NCI-H2029 treated with DMSO at 0.1 percent for 48 hours (cell line): ENCODE measurements around the gene STT3B.

Experiments used
- DNase-seq: peaks from one replicate; lab custom pipeline; 2025; lab: John Stamatoyannopoulos, UW

Gene STT3B

GRCh38 chr3:31521468-31521867 is 11.3 kb upstream of the STT3B start:
- no peak for DNase-seq

DNA sequence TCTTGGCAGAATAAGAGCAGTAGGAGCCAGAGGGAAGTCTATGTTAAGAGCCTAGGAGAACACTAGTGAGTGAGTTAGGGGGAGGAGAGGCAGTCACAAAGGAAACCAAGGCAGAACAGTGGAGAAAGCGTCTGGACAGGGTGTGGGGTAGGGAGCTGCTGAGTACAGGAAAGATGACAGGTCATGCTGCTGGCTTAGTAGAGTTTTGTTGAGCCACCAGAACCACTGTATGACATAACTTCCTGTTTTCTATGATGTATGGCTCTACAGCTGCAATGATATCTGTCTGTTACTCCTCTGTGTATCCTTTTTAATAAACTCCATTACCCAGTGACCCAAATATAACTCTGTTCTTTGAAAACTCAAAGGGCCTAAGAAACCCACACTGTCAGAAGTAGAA is 10.6 kb upstream of the STT3B start:
- DNase-seq, result no peak

DNA sequence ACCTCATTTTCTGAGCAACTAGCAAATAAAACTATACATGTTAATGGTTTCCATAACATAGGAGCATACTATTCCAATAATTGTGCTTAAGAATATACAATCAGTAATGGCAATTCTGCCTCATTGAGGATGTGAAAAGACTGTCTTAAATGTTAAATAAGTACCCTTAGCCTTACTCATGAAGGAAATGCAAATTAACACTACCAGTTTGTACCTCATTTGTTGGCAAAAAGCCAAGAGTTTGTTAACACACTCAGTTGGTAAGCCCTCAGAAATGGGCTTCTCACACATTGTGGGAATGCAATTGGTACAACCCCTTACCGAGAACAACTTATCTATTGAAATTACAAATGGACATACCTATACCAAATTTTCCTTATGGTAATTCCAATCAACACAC is 9.2 kb upstream of the STT3B start:
- no peak for DNase-seq

GRCh38 chr3:31525532-31525931 is 7.2 kb upstream of the STT3B start:
- DNase-seq, result no peak

DNA sequence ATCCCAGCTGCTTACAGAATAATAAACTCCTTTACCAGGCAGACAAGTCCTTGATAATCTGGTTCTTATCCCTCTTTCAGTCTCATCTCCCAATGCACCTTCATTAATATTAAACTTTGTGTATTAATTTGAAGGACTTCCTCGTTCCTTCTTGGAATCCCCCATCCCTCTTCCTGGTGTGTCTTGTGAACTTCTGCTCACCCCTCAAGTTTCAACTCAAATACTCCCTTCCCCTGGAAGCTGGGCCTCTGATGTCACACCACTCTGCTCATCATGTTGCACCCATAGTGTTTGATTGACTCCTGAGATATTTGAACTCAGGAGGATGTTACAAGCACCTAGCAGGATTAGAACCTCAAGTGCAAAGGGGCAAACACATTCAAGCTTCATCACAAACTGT is 3.3 kb upstream of the STT3B start:
- DNase-seq, result no peak

GRCh38 chr3:31530039-31530959 is 2.4 kb upstream of the STT3B start:
- no peak for DNase-seq

- no peak for DNase-seq
Measured at GRCh38 chr3:31530960-31531335, 1.8 kb upstream of the STT3B start.

DNA sequence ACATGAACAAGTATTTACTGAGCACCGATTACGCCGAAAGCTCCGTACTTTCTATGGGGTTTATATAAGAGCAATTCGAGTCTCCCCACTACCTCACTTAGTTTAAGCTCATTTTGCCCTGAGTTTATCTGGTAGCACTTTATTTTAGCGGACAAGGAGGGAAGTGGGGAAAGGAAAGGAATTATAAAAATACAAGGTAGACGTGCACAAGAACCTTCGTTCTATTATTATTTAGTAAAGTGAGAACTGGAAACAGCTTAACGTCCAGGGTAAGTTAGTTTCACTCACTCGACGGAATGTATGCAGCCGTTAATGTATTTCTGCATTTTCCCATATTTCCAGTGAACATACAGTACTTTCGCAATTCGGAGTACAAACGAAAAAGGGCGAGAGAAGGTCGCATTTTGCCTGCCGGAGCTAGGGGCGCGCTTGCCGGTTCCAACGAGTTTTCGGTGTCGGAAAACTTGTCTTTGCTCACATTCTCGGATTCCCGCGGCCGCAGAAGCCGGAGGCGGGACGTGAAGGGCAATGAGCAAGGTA is 1.2 kb upstream of the STT3B start:
- DNase-seq, result peak; percentile 53

- DNase-seq, result peak; percentile 95
Measured at GRCh38 chr3:31531992-31532586, 636 bp upstream of the STT3B start.

DNA sequence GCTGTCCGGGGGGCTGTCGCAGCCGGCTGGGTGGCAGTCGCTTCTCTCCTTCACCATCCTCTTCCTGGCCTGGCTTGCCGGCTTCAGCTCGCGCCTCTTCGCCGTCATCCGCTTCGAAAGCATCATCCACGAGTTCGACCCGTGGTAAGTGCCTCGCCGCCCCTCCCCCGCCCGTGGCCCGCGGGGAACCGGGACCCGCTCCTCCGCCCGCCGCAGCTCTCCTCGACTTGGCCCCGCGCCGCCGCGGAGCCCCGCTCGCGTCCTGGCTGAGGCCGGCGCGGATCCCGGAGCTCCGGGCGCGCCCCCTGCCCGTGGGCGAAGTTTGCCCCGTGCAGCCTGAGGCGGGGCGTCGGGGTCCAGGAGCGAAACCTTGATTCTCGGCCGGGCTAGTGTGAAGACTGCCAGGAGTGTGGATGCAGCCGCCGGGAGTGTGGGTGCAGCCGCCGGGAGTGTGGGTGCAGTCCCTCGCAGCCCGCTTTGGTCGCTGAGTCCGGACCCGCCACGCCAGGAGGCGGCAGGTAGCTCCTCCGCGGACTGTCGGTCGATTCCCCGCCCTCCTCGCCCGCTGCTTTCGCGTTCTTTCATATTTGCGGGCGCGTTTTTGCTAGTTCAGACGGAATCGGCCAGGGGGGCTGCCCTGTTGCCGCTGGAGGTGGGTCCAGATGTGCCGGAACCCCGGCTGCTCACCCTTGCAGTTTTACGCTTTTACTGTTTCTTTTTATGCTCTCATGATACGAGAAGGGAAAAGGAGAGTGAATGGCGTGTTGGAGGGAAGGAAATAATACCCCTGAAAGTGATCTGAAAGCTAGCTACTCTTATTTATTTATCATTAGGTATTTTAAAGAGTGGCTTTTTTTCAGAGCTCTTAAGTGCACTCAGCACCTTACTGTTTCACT is 692 bp downstream of the STT3B start:
- peak; percentile 53 for DNase-seq

- no peak for DNase-seq
Measured at GRCh38 chr3:31534065-31534425, 1.3 kb downstream of the STT3B start.

DNA sequence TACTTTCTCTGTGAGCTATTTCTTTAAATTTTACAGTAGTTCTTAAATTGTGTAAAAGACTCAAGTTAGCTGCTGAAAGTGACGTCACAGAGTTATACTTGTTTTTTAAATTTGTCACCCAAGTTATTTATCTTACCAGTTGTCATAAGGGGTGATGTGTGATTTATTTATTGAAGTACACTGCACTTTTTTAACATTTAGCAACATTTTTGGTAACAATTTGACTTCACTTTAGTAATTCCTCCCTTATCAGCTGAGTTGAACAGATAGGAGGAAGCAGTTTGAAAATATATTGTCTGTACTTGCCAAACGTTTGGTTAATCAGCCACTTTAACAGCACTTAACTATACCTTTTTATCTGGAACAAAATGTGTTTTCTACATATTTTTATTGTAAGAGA is 3.8 kb downstream of the STT3B start:
- no peak for DNase-seq

DNA sequence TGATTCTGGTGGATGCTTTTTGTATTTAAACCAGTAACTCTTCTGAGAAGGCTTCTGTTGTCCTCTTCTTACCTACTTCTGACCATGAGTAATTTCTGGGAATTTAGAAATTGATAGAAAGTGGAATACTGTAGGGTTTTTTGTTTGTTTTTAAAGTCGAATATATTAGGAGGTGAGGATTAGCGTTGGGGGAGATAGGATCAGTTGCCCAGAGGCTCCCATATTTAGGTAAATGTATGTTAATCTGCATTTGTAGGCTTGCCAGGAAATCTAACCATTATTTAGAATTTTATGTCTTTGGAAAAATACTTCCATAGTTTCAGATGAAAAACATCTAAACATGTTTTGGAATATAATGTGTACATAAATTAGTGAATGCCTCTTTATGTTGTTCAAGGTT is 6.1 kb downstream of the STT3B start:
- DNase-seq, result no peak

DNA sequence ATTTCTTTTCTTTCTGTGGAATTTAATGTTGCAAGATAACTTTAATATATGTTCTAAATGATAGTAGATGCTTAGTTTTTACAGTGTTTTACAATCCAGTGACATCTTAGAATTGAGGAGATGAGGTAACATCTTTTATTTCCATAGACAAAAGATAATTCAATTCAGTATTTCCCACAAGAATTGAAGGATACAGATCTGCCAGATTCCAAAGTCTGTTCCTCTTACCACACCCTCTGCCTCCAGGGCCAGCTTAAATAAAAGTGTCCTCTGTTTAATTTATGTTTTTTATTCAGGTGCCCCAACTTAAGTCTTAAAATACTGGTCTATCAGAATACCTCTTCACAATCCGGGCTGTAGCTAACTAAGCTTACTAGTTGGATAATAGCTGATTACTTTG is 6.5 kb downstream of the STT3B start:
- no peak for DNase-seq

- no peak for DNase-seq
Measured at GRCh38 chr3:31541089-31541488, 8.4 kb downstream of the STT3B start.

DNA sequence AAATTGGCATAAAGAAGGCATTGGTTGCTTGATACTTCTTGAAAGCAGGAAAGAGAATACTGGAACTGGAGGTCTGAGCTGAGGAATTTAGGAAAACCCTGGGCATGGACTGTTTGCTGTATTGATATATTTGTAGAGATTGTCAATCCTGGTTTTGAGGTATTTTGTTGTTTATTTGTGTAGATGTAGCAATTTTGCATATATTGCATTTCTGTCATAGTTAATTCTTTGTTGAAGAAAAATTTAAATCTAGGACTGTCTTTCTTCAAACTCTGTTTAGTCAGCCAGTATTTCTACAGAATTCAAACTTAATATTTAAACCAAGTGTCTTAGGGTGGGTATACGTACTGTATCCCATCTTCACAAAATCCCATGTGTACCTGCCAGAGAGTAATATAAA is 9.5 kb downstream of the STT3B start:
- DNase-seq, result no peak

DNA sequence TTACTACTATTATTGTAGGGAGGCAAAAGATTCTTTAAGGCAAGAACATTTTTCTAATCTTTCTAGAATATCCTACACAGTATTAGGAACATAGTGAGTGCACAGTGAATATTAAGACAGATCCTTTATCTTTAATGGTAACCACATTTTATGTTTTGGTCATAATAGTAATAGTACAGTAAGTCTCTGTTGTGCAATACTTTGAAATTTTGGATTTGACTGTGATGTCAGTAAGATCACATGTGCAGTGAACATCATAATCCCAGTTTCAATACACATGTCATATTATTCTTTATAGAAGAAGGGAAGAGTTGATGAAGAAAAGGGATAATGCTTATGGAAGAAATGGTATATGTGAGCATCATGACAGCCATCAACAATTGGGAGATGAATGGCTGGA is 10.7 kb downstream of the STT3B start:
- no peak for DNase-seq

DNA sequence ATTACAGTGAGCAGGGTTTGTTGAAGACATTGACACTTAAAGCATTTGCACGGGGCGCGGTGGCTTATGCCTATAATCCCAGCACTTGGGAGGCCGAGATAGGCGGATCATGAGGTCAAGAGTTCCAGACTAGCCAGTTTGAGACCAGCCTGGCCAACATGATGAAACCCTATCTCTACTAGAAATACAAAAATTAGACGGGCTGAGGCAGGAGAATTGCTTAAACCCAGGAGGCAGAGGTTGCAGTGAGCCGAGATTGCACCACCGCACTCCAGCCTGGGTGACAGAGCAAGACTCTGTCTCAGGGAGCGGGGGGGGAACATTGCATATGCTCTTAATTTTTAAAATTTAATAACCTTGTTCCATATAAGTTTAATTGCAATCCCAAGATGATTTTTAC is 11.9 kb downstream of the STT3B start:
- no peak for DNase-seq

DNA sequence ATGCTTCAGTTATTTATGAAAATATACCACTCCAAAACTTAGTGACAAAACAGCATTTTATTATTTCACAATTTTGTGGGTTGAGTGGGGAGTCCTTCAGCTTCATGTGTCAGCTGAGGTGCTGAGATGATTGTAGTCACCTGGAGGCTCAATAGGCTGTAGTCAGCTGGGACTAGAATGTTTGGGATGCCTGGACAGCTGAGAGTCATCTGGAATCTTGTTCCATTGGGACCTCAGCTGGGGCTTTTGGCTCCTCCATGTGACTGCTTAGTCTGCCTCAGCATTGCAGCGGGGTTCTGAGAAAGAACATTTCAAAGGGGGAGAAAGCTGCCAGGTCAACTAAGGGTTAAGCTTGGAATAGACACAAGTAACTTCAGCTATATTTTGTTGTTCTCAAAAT is 13.4 kb downstream of the STT3B start:
- DNase-seq, result no peak

DNA sequence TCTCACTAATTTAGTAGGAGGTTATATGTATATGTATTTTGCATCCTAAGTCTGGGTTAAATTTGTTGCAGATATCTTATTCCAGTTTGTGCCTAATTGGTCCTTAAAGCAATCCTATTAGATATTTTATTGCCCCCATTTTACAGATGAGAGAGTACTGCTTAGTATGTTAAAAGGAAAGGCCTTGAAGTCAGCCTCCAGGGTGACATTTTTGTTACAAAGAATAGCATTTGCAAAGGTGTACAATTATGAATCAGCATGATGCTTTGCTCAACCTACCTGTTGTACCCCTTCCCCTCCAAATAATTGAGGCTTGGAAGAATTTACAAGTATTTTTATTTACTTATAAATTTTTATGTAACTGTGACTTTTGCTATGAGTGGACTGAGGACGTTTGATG is 14.0 kb downstream of the STT3B start:
- no peak for DNase-seq

DNA sequence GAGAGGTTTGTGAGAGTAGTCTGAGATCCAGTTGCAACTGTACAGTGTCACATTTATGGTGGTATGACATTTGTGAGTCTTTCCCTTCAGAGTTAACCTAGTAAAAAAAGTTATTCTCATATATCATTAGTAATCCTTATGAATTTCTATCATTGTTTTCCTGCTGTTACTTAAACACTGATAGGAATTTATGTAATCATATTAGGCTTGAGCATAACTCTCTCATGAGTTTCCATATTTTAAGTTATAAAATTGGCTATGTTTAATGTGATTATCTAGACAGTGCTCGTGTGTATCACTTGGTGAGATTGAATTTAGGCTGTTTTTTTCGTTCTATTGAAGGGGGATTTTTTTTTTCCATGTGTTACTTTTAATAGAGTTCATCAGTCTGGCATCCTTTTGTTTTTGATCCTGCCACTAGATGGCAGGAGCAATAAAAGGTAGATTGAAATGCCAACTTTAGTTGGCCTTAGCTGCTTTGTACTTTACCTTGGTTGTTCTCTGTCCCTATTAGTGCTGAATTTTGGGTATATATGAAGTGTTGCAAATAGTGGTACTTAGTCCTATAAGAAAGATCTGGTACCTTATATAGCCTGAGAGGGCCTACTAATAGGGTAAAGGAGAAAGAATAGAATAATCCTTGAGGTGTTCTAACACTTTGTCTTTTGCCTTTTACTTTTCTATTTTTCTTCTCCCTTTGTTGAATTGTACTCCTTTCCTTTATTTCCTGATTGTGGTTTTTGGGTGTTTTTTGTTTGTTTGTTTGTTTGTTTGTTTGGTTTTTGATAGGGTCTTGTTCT is 17.9 kb downstream of the STT3B start:
- DNase-seq, result peak; percentile 47

- DNase-seq, result no peak
Measured at GRCh38 chr3:31551646-31552045, 18.9 kb downstream of the STT3B start.
